Gastroesophageal sphincter (tissue), 4 donors: Measurements from ENCODE around the gene LILRA6. TPM values are rescaled to one million over a fixed set of nuclear protein-coding genes. Genes with fewer than 3 reads are reported as not detected.
"Not testable (repeated sequence)": the region's sequence is repeated elsewhere in the genome, so short reads cannot be mapped to it uniquely, and the experiment has no call there.

Experiments used
- ATAC-seq: fragments of 150-250 bp; one replicate; pipeline ENCODE4 v1.9.1; 2016; ENCODE audit warnings: mild to moderate bottlenecking, moderate library complexity
- H3K27ac ChIP-seq, 4 donors: fragments of 200-600 bp; sonication (generic) in 3 of 4; 1 replicate in 3 of 4; 2 replicates in 1 of 4; pipeline ENCODE4 v1.5.1; 2016 to 2019
- H3K27me3 ChIP-seq: fragments of 200-600 bp; sonication (generic); one replicate; pipeline ENCODE4 v1.5.1; 2019
- H3K36me3 ChIP-seq, 2 donors: fragments of 200-600 bp; sonication (generic); one replicate each; pipeline ENCODE4 v1.5.1; 2019; ENCODE audit warnings: control low read depth in 1 of 2
- H3K4me1 ChIP-seq, 3 donors: fragments of 200-600 bp; sonication (generic); 1 replicate in 2 of 3; 2 replicates in 1 of 3; pipeline ENCODE4 v1.5.1; 2016 to 2019; ENCODE audit warnings: control low read depth in 2 of 3
- H3K4me3 ChIP-seq, 2 donors: fragments of 200-600 bp; sonication (generic); one replicate each; pipeline ENCODE4 v1.5.1; 2019; ENCODE audit warnings: mild to moderate bottlenecking in 1 of 2, moderate library complexity in 1 of 2
- H3K9me3 ChIP-seq, 3 donors: fragments of 200-600 bp; sonication (generic); one replicate each; pipeline ENCODE4 v1.5.1; 2017 to 2019; ENCODE audit warnings: control low read depth in 2 of 3
- EP300 ChIP-seq: sonication (generic); formaldehyde crosslinking; IDR thresholded peaks from one replicate; pipeline ENCODE4 v1.6.1; 2017; ENCODE audit warnings: antibody characterized with exemption, mild to moderate bottlenecking
- POLR2A ChIP-seq, 2 donors: fragments of 450-650 bp; IDR thresholded peaks; one replicate each; pipeline ENCODE4 v1.6.1; 2017; ENCODE audit warnings: antibody characterized with exemption in 2 of 2, mild to moderate bottlenecking in 2 of 2, moderate library complexity in 1 of 2
- POLR2AphosphoS5 ChIP-seq: sonication (generic); formaldehyde crosslinking; IDR thresholded peaks from one replicate; pipeline ENCODE4 v1.6.1; 2017; ENCODE audit warnings: antibody characterized with exemption
- WGBS, 2 donors: methylation state at CpG; one replicate each; pipeline ENCODE4 v1.1.5; 2018; ENCODE audit warnings: low coverage in 1 of 2; 5-methylcytosine and 5-hydroxymethylcytosine counted together
- total RNA-seq, 4 donors: library from RNA; depleted of rRNA; stranded (reverse); fragments of >200 nt; gene quantifications; one replicate each; pipeline ENCODE4 v1.1.0, GENCODE V29; 2016
- TF ChIP-seq, protein P1 (sequence below), 4 experiments: fragments of 200-600 bp in 2 of 4; fragments of 450-650 bp in 2 of 4; sonication (generic) in 1 of 4; IDR thresholded peaks; one replicate each; pipeline ENCODE4 v1.5.1; 2017 to 2019; ENCODE audit warnings: antibody characterized with exemption in 4 of 4, mild to moderate bottlenecking in 2 of 4, moderate library complexity in 2 of 4

The LILRA6 gene
- total RNA-seq, 4 donors from 2014 or later, result 0.31 to 4.2 (median 2.2) TPM

DNA sequence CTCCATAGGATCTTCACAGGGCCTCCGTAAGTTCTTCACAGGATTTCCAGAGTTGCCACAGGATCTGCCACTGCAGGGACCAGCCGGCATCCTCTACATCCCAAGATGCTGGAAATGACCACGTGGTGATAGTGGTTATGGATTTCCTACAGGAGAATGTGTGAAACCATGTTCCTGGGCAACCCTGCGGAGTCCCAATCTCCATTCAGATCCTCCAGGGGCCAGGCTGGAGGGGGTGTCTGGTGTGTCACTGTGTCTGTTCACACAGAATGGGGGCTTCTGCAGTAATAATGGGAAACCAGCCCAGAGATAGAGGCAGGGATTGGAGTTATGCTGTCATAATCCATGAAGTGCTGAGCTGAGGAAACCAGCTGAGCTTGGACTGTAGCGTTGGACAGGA, 8.6 kb downstream of the LILRA6 start:
- Histone ChIP-seq H3K4me1 (peaks cover 0 to 3% (median 0%) of the 10 kb centered on the region in 3 donors), H3K9me3 (peaks cover 0 to 10% (median 0%) of the 10 kb centered on the region in 3 donors), H3K27me3 (peaks cover 43% of the 10 kb centered on the region), H3K27ac (no peak overlapping the region), H3K4me3 (no peak overlapping the region), H3K36me3 (no peaks in the 10 kb centered on the region)
- TF ChIP-seq POLR2A (IDR thresholded peaks at IDR 0.05), result no peak
- TF ChIP-seq POLR2AphosphoS5, result no peak
- TF ChIP-seq, protein P1, sequence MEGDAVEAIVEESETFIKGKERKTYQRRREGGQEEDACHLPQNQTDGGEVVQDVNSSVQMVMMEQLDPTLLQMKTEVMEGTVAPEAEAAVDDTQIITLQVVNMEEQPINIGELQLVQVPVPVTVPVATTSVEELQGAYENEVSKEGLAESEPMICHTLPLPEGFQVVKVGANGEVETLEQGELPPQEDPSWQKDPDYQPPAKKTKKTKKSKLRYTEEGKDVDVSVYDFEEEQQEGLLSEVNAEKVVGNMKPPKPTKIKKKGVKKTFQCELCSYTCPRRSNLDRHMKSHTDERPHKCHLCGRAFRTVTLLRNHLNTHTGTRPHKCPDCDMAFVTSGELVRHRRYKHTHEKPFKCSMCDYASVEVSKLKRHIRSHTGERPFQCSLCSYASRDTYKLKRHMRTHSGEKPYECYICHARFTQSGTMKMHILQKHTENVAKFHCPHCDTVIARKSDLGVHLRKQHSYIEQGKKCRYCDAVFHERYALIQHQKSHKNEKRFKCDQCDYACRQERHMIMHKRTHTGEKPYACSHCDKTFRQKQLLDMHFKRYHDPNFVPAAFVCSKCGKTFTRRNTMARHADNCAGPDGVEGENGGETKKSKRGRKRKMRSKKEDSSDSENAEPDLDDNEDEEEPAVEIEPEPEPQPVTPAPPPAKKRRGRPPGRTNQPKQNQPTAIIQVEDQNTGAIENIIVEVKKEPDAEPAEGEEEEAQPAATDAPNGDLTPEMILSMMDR (IDR thresholded peaks at IDR 0.05), result no peak
- ATAC-seq, result no peak
- 43 to 88% methylated on average over 1 to 4 of the region's 5 CpGs for WGBS, 2 donors

GRCh38 chr19:54231077-54231931, 11.3 kb downstream of the LILRA6 start:
- Histone ChIP-seq H3K27me3 (peaks cover 49% of the 10 kb centered on the region), H3K4me1 (peaks cover 0 to 3% (median 0%) of the 10 kb centered on the region in 3 donors), H3K9me3 (peaks cover 0 to 10% (median 0%) of the 10 kb centered on the region in 3 donors), H3K27ac (no peak overlapping the region), H3K4me3 (no peak overlapping the region), H3K36me3 (no peaks in the 10 kb centered on the region)
- 18 to 23% methylated on average over 11 to 16 of the region's 21 CpGs for WGBS, 2 donors
- ATAC-seq, result peak; percentile 91
- no peak for TF ChIP-seq POLR2A (IDR thresholded peaks at IDR 0.05)
- TF ChIP-seq POLR2AphosphoS5, result peak; percentile 47
- no peak for TF ChIP-seq EP300
- TF ChIP-seq, protein P1 (IDR thresholded peaks at IDR 0.05), result peak; percentile 73 to 91 (median 84)

DNA sequence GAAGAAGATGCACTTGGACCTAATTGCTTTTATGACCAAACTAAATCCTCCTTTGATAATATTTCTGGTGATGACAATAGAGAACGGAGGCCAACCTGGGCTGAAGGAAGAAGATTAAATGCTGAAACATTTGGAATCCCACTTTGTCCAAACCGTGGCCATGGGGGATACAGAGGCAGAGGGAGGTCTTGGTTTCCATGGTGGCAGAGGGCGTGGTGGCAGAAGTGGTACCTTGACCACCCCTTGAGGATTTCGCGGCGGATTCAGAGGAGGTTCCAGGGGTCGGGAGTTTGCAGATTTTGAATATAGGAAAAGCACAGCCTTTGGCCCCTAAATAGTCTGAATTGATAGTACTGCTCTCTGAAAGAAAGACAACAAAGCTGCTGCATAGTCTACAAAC, 12.6 kb downstream of the LILRA6 start:
- peaks cover 48% of the 10 kb centered on the region for H3K27me3 ChIP-seq
- TF ChIP-seq POLR2A (IDR thresholded peaks at IDR 0.05), result no peak
- TF ChIP-seq, protein P1 (IDR thresholded peaks at IDR 0.05), result no peak
- TF ChIP-seq EP300, result no peak
- no peak for TF ChIP-seq POLR2AphosphoS5
- H3K27ac ChIP-seq, result no peak overlapping the region
- WGBS, 2 donors, result 69 to 82% methylated on average over 2 to 7 of the region's 7 CpGs
- ATAC-seq, result no peak
- peaks cover 0 to 3% (median 0%) of the 10 kb centered on the region in 3 donors for H3K4me1 ChIP-seq
- H3K36me3 ChIP-seq, result no peaks in the 10 kb centered on the region
- H3K9me3 ChIP-seq, result peaks cover 0 to 10% (median 0%) of the 10 kb centered on the region in 3 donors
- no peak overlapping the region for H3K4me3 ChIP-seq

DNA sequence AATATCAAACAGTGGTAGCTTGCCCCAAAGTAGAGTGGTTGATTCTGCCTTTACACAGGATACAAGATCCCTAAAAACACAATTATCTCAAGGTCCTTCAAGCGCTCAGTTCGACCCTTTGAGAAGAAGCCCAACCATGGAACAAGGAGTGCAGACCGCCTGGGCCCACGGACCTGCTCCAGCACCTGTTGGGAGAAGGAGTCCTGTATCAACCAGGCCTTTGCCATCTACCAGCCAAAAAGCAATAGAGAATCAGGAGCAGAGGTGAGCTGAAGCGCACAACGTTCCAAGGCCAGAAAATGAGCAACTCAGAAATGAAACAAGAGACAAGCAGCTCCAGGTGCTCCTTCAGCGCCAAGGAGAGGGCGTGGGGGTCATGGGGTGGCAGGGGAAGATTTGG, 13.4 kb downstream of the LILRA6 start:
- no peak for ATAC-seq
- TF ChIP-seq EP300, result no peak
- TF ChIP-seq, protein P1 (IDR thresholded peaks at IDR 0.05), result no peak
- TF ChIP-seq POLR2A (IDR thresholded peaks at IDR 0.05), result no peak
- no peak for TF ChIP-seq POLR2AphosphoS5
- WGBS, 2 donors, result 90% methylated on average over 2 of the region's 8 CpGs; no CpG with 5 or more reads in 1 of the 2 donors

DNA sequence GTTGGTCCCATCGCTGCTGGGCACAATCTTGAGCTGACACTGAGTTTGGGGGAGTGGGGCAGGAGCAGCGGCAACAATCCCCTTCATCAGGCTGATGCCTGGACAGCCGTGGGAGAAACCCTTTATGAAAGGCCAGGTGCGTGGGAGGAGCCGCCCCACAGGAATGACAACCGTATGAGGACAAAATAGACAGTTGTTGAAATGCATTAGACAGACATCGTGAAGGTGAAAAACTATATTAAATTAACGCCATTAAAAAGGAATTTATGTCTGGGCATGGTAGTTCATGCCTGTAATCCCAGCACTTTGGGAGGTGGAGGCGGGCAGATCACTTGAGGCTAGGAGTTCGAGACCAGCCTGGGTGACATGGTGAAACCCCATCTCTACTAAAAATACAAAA, 18.0 kb downstream of the LILRA6 start:
- not testable (repeated sequence) for H3K4me3 ChIP-seq
- WGBS, 2 donors, result 71 to 100% methylated on average over 1 to 8 of the region's 10 CpGs

More for the DNA sequence above, 13.4 kb downstream of the LILRA6 start:
- H3K9me3 ChIP-seq, result peaks cover 0 to under 1% (median 0%) of the 10 kb centered on the region in 3 donors
- no peak overlapping the region for H3K27ac ChIP-seq
- peaks cover 40% of the 10 kb centered on the region for H3K27me3 ChIP-seq
- peaks cover 0 to 3% (median 0%) of the 10 kb centered on the region in 3 donors for H3K4me1 ChIP-seq
- H3K4me3 ChIP-seq, result no peak overlapping the region
- H3K36me3 ChIP-seq, result no peaks in the 10 kb centered on the region

DNA sequence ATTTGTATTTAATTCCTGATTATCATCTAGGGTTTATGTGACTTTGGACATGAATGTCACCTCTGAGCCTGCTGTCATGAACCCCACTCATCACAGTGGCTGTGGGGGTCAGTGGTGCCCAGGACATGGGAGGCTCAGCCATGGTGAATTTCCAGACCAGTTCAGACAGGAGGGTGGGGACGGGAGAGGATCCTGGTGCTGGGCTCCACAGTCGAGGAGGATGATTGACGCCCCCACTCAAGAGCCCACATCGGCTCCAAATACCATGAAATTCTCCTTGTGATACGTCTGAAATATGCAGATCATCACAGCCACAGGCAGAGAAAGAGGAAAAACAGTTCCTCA, 18.7 kb downstream of the LILRA6 start:
- not testable (repeated sequence) for H3K27ac ChIP-seq, H3K4me3 ChIP-seq, ATAC-seq, H3K36me3 ChIP-seq, H3K9me3 ChIP-seq, H3K4me1 ChIP-seq
- 40% methylated on average over 1 of the region's 5 CpGs for WGBS, 2 donors
- peaks cover 46% of the 10 kb centered on the region for H3K27me3 ChIP-seq

More for the DNA sequence above, 18.0 kb downstream of the LILRA6 start:
- not testable (repeated sequence) for H3K9me3 ChIP-seq, ATAC-seq, H3K27ac ChIP-seq, H3K36me3 ChIP-seq, H3K4me1 ChIP-seq
- peaks cover 46% of the 10 kb centered on the region for H3K27me3 ChIP-seq

DNA sequence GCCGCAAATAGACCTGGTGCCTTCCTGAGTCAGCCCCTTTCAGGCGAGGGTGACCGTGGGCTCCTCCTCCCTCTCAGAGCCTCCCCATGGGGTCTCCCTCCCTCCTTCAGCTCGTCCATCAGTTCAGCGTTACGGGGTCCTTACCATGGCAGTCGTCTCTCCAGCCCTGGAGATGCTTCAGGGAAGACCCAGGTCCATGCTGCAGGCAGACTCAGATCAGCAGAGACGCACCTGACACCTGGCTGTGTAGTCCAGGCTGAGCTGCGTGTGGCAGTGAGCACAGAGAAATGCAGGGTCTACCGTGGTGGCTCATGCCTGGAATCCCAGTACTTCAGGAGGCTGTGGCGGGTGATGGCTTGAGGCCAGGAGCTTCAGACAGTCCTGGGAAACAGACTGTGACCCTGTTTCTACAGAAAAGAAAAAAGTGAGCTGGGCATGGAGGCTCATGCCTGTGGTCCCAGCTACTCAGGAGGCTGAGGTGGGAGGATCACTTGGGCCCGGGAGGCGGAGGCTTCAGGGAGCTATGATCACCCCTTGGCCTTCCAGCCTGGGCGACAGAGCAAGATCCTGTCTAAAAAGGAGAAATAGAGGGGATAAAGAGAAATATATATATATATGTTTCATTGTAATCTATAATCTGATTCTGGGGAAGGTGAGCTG, 19.2 kb downstream of the LILRA6 start:
- not testable (repeated sequence) for H3K27ac ChIP-seq, H3K4me1 ChIP-seq, H3K4me3 ChIP-seq, H3K9me3 ChIP-seq, H3K36me3 ChIP-seq
- H3K27me3 ChIP-seq, result peaks cover 45% of the 10 kb centered on the region
- peak; percentile 15 for ATAC-seq
- 31 to 51% methylated on average over 6 to 7 of the region's 14 CpGs for WGBS, 2 donors
